Retinal pigment epithelial cell (primary cell): ENCODE measurements around the gene MEIS2.
"Not testable (repeated sequence)": the region's sequence is repeated elsewhere in the genome, so short reads cannot be mapped to it uniquely, and the experiment has no call there.

Experiments used
- DNase-seq: peaks from one replicate; pipeline ENCODE4 v3.0.0-alpha.2; 2010; ENCODE audit warnings: low read depth
- H3K4me3 ChIP-seq: 2 replicates; pipeline ENCODE4 v1.5.1; 2011; ENCODE audit warnings: mild to moderate bottlenecking, low read length, control low read depth, moderate library complexity
- CTCF ChIP-seq: conservative IDR thresholded peaks from 2 replicates; pipeline ENCODE4 v1.5.1; 2011; ENCODE audit warnings: low read depth, low read length, control low read depth, inconsistent platforms

Gene MEIS2

GRCh38 chr15:36992454-36992853 is 107.9 kb downstream of the MEIS2 start:
- no peak for DNase-seq
- TF ChIP-seq CTCF, result no peak
- no peak overlapping the region for H3K4me3 ChIP-seq

DNA sequence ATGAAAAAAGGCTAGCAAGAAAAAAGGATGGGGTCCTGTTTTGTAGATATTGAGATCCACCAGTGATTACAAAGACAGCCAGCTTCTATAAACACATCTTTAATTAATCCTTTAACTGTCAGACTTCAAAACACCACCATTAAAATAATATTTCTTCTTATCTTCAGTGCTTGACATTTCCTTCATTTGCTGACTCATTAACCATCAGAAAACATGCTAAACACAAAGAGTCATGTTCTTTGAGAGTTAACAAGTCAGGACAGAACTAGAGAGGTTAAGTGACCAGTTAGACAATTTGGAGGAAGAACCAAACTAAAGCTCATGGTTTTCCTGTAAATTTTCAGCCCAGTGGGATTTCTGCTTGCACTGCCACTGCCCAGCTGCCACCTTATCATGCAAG is 111.4 kb downstream of the MEIS2 start:
- no peak for DNase-seq
- TF ChIP-seq CTCF, result no peak

DNA sequence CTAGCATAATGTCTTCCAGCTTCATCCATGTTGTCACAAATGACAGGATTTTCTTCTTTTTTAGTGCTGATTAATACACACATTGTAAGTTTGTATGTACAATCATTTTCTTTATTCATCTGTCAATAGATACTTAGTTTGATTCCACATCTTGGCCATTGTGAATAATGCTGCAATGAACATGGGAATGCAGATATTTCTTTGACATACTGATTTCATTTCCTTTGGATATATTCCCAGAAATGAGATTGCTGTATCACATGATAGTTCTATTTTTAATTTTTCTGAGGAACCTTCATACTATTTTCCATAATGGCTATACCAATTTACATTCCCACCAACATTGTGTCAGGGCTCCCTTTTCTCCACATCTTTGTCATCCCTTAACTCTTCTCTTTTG is 117.9 kb downstream of the MEIS2 start:
- TF ChIP-seq CTCF, result no peak
- no peak for DNase-seq
- H3K4me3 ChIP-seq, result no peak overlapping the region

More for the DNA sequence above, 111.4 kb downstream of the MEIS2 start:
- H3K4me3 ChIP-seq, result no peak overlapping the region

- DNase-seq, result not testable (repeated sequence)
Measured at GRCh38 chr15:36980281-36980680, 120.1 kb downstream of the MEIS2 start.

GRCh38 chr15:36978625-36979024 is 121.7 kb downstream of the MEIS2 start:
- no peak for TF ChIP-seq CTCF
- H3K4me3 ChIP-seq, result no peak overlapping the region
- DNase-seq, result no peak

More at GRCh38 chr15:36980281-36980680, 120.1 kb downstream of the MEIS2 start:
- not testable (repeated sequence) for H3K4me3 ChIP-seq

DNA sequence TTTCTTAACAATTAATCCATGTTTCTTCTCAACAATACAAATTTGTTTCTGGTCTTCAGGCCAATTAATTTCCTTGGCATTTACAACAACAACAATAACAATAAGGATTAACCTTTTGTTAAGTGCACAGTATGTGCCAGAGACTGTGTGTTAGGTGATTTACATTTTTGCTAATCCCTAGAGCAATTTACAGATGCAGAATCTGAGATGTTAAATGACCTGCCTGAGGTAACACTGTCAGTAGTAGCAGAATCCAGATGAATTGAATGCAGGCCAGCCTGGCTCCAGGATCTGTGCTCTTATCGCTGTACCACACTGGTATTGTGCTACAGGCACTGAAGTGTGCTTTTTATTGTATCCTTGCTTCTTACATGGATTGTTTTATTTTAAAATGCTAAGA is 122.2 kb downstream of the MEIS2 start:
- no peak overlapping the region for H3K4me3 ChIP-seq
- TF ChIP-seq CTCF, result no peak
- no peak for DNase-seq

- TF ChIP-seq CTCF, result no peak
- DNase-seq, result no peak
- no peak overlapping the region for H3K4me3 ChIP-seq
Measured at GRCh38 chr15:36977659-36978058, 122.7 kb downstream of the MEIS2 start.

DNA sequence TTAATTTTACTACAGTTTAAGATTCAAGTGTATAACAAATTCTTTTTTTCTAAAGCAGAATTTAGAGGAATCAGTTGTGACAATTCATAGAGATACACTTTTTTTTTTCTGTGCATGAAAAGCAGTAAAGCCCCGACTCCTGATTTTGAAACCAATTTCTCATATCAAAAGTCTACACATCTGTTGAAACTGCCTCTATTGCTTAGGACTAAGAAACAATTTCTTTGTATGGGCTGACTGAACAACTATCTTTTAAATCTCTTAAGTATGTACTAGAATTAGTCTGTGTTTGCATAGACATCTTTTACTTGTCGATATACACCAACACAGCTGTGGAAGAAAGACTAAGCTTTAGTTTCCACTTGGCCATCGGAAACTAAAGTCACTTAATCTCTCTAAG is 127.6 kb downstream of the MEIS2 start:
- H3K4me3 ChIP-seq, result no peak overlapping the region
- no peak for DNase-seq
- TF ChIP-seq CTCF, result no peak
